ENCODE results near the gene PRKN.
"Not testable (repeated sequence)": the region's sequence is repeated elsewhere in the genome, so short reads cannot be mapped to it uniquely, and the experiment has no call there.

Gene PRKN

DNA sequence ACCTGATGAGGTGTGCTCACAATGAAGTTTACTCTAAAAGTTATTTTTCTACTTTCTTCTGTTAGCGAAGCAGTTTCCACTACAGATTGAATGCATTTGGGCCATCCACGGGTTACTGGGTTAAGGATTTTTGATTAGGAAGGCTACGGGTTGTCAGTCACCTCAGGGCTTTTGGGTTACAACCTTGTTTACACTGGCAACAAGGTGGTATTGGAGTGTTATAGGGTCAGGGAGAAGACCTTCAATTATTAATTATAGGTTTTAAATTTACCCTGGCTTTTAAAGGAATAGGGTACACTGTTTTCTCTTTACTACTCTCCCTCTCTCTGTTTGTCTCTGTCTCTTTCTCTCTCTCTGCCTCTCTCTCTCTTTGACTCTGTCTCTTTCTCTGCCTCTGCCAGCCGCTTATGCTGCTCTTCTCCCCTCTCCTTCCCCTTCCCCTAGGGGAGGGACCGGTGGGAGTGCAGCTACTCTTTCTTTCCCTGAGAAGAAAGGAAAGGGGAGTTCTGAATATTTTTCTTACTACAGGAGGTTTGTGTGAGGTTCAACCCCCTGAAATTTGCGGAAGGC, 1413.5 kb downstream of the PRKN start:
- DNase-seq, result no peak

GRCh38 chr6:161313475-161313874, 1414.1 kb downstream of the PRKN start:
- not testable (repeated sequence) for DNase-seq

DNA sequence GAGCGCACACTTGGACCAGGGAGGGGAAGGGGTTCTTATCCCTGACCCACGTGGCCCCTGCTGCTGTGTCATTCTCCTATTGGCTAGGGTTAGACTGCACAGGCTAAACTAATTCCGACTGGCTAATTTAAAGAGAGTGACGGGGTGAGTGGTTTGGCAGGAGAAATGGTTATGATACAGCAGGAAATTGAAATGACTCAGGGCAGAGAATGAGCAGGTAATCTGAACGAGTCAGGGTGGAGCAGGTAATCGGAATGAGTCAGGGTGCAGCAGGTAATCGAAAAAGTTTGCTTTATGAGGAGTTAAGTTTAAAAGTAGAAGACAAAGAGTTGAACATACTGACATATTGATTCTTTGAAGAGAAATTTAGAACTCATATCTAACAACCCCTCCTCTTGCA, 1417.8 kb downstream of the PRKN start:
- not testable (repeated sequence) for DNase-seq

- DNase-seq, result no peak
Measured at GRCh38 chr6:161308075-161308655, 1419.4 kb downstream of the PRKN start.

- DNase-seq, result no peak
Measured at GRCh38 chr6:161305860-161306259, 1421.7 kb downstream of the PRKN start.

DNA sequence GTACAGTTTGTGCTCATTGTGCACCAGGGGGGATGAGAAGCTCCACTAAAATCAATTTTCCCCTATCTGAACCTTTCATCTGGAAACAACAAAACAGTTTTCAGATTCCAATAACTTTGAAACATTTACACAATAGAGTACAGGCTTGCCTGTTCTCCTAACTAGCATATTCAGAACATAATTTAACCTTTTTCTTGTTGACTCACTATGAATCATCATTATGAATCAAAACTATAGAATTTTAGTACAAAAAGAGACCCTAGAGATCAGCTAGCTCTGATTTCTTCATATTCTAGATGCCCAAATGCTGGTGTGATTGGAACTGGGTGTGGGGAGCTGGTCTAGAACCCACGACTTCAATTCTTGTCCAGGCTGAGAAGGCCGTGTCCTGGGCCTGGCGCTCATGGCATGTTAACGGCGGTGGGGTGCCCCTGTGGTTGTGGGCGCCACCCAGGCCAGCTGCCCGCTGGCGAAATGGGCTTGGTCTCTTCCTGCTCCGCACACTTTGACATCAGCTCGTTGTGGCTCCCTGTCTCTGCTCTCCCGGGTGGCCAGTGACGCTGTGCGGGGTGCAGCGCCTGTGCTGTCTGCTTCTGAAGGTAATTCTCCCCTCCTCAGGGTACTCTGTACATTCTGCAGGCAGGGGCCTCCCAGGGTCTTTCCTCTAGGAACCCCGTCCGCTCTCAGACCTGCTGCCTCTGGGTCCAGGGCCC, 1423.8 kb downstream of the PRKN start:
- no peak for DNase-seq

DNA sequence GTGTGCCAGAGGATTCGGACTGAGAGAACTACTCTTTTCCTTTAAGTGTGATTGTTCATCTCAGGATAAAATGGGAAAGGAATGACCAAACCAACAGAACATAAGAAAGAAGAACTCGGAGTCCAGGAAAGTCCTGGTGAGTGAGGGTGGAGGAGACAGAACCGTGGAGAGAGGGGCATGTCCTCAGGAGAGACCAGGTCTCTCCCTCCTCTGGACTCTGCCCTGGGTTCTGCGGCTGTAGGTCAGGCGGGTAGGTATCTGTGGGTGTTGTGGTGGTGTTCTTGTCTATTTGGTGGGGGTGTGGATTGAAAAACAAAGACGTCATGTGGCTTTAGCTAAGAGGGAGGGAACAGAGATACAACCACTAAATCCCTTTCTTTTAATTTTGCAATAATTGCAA, 1424.6 kb downstream of the PRKN start:
- no peak for DNase-seq

DNA sequence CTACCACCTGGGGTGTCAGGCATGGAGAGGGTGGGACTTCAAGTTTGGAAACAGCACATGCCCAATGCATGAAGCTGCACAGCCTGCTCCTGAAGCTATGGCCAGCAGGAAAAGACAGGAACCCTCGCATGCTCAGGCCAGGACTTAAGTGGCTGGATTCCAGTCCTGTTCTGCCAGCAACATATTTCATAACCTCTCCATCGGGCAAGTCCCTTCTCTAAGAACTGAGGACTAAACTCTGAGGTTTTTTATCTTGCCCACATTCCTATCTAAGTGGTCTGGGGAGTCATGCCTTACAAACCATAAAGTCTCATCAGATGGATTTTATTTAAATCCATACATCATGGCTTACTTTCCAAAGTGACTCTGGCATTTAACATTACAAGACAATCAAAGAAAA, 1426.2 kb downstream of the PRKN start:
- DNase-seq, result no peak

GRCh38 chr6:161300823-161301222, 1426.7 kb downstream of the PRKN start:
- no peak for DNase-seq

GRCh38 chr6:161299726-161300125, 1427.8 kb downstream of the PRKN start:
- no peak for DNase-seq
